ENCODE results near the gene AGBL5. TPM values are rescaled to one million over a fixed set of nuclear protein-coding genes. Genes with fewer than 3 reads are reported as not detected.
A peak's percentile ranks its signal among the peaks of the same experiment; 100 is the strongest.

The AGBL5 gene
- total and polyA plus RNA-seq, 9 of the 15 experiments (the other 6 are each of a cell fraction or from before 2014, with no cell fraction given): 3.3 to 52.7 (median 26.2) TPM

DNA sequence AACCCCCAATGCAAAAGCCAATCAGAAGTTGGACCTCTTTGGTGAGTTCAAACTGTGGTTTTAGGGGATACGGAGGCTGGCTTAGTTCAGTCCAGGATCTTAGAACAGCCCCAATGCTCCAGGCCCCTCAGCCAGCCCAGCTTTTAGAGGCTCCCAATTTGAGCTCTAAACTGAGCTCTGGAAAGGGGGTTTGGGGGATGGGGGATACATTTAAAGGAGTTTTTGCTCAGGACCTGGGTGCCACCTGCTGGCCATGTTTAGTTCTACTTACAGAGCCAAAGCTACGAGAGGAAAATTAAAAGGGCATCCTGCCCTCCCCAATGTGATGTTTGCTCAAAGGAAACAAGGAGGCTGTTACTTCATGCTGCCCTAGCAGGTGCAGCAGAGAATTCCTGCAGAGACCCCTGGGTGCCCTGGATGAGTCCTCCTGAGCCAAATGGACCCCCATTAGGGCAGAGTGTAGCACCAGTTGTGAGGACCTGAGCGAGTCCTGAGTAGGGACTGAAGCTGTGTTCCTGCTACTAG is 34.6 kb upstream of the AGBL5 start (continued):
- TF ChIP-seq, protein P1, sequence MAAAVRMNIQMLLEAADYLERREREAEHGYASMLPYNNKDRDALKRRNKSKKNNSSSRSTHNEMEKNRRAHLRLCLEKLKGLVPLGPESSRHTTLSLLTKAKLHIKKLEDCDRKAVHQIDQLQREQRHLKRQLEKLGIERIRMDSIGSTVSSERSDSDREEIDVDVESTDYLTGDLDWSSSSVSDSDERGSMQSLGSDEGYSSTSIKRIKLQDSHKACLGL (CRISPR knock-in tag; IDR thresholded peaks at IDR 0.05; ENCODE audit: borderline replicate concordance, poor library complexity, severe bottlenecking): no peak
- TF ChIP-seq, protein P2, sequence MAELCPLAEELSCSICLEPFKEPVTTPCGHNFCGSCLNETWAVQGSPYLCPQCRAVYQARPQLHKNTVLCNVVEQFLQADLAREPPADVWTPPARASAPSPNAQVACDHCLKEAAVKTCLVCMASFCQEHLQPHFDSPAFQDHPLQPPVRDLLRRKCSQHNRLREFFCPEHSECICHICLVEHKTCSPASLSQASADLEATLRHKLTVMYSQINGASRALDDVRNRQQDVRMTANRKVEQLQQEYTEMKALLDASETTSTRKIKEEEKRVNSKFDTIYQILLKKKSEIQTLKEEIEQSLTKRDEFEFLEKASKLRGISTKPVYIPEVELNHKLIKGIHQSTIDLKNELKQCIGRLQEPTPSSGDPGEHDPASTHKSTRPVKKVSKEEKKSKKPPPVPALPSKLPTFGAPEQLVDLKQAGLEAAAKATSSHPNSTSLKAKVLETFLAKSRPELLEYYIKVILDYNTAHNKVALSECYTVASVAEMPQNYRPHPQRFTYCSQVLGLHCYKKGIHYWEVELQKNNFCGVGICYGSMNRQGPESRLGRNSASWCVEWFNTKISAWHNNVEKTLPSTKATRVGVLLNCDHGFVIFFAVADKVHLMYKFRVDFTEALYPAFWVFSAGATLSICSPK (IDR thresholded peaks at IDR 0.05; ENCODE audit: borderline replicate concordance): no peak
- TF ChIP-seq BRCA1 (IDR thresholded peaks at IDR 0.05) (no peak), BRCA1 (CRISPR knock-in tag; IDR thresholded peaks at IDR 0.05) (no peak), GTF2A2 (tag; IDR thresholded peaks at IDR 0.05) (0 out of 2 replicates have a peak, but pooled peaks have one; percentile 4), NR4A1 (CRISPR knock-in tag; IDR thresholded peaks at IDR 0.05) (no peak), NR4A1 (tag; IDR thresholded peaks at IDR 0.05) (peak; percentile 81), SMAD3 (CRISPR knock-in tag; conservative IDR thresholded peaks at IDR 0.05) (0 out of 2 replicates have a peak, but pooled peaks have one; percentile 21), TBL1XR1 (IDR thresholded peaks at IDR 0.05; ENCODE audit: low read length in 2 of 2) (peak in 1 of 2 experiments; percentile 40; a peak in 1 of 4 replicates), CC2D1A (IDR thresholded peaks at IDR 0.05) (peak; percentile 84), RFX1 (IDR thresholded peaks at IDR 0.05) (no peak), SRSF1 (IDR thresholded peaks at IDR 0.05; ENCODE audit: low read depth, low read length) (no peak), ZNF561 (CRISPR knock-in tag; conservative IDR thresholded peaks at IDR 0.05) (no peak), ELF2 (CRISPR knock-in tag; IDR thresholded peaks at IDR 0.05) (peak; percentile 32; the same call in 1 of the 2 replicates), ZNF197 (CRISPR knock-in tag; IDR thresholded peaks at IDR 0.05; ENCODE audit: low read depth) (no peak), CTBP1 (IDR thresholded peaks at IDR 0.05; ENCODE audit: borderline replicate concordance) (peak; percentile 40; the same call in 1 of the 2 replicates), PYGO2 (tag; IDR thresholded peaks at IDR 0.05) (0 out of 2 replicates have a peak, but pooled peaks have one; percentile 18), CBX3 (IDR thresholded peaks at IDR 0.05; ENCODE audit: borderline replicate concordance in 1 of 2, low read length in 2 of 2) (0 out of 3 replicates have a peak, but pooled peaks of 1 of the 2 experiments have one; percentile 13), CXXC5 (CRISPR knock-in tag; IDR thresholded peaks at IDR 0.05) (no peak; the same call in 1 of the 2 replicates), MAFK (IDR thresholded peaks at IDR 0.05; ENCODE audit: low read length) (no peak), HNRNPK (IDR thresholded peaks at IDR 0.05; ENCODE audit: low read depth, low read length, poor library complexity, severe bottlenecking) (no peak), ZNF41 (CRISPR knock-in tag; conservative IDR thresholded peaks at IDR 0.05) (no peak), RFX7 (CRISPR knock-in tag; IDR thresholded peaks at IDR 0.05) (no peak), TFE3 (CRISPR knock-in tag; IDR thresholded peaks at IDR 0.05) (no peak), ZNF707 (CRISPR knock-in tag; conservative IDR thresholded peaks at IDR 0.05) (no peak), NRF1 (conservative IDR thresholded peaks at IDR 0.05 in 1 of 2, IDR thresholded peaks at IDR 0.05 in 1 of 2) (no peak), NFE2L1 (tag; IDR thresholded peaks at IDR 0.05; ENCODE audit: borderline replicate concordance, low read depth) (no peak), ZKSCAN1 (IDR thresholded peaks at IDR 0.05; ENCODE audit: low read depth, low read length) (no peak)
